ENCODE data around the gene EPHA2. TPM values are rescaled to one million over a fixed set of nuclear protein-coding genes. Genes with fewer than 3 reads are reported as not detected.

EPHA2 gene
- total and polyA plus RNA-seq, 9 donors, result 3.3 to 9.8 (median 6.9) TPM

DNA sequence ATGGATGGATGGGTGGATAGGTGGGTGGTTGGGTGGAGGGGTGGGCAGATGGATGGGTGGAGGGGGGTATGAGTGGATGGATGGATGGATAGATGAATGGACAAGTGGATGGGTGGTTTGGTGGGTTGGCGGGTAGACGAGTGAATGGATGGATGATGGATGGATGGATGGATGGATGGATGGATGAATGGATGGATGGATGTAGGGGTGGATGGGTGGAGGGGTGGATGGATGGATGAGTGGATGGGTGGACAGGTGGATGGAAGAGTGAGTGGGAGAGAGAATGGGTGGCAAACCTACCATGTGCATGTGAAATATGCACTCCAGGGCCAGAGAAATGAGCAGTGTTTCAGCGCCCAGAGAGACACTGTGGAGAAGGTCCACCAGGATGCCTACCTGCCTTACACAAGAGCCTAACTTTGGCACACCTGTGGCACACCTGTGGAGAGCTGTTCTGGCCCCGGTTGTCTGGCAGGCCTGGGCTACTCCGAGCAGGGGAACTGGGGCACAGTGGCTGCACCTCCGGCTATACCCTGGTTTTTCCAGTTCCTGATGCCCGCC, 12.8 kb downstream of the EPHA2 start:
- Histone ChIP-seq H3K4me3 (ENCODE audit: low read length) (no peak overlapping the region), H3K4me1 (ENCODE audit: control insufficient read depth, insufficient read depth, low read length) (peaks cover 60% of the 10 kb centered on the region), H3K27me3 (ENCODE audit: control insufficient read depth, insufficient read depth, low read length) (peaks cover 3% of the 10 kb centered on the region), H3K9me3 (replicated peaks; ENCODE audit: control insufficient read depth, low read depth, low read length) (no peaks in the 10 kb centered on the region), H3K36me3 (ENCODE audit: control insufficient read depth, insufficient read depth, low read length) (peaks cover 9% of the 10 kb centered on the region), H3K27ac (ENCODE audit: low read length) (no peak overlapping the region)
- no peak for DNase-seq
- 98% methylated on average over 6 of the region's 7 CpGs for WGBS (ENCODE audit: insufficient coverage)

DNA sequence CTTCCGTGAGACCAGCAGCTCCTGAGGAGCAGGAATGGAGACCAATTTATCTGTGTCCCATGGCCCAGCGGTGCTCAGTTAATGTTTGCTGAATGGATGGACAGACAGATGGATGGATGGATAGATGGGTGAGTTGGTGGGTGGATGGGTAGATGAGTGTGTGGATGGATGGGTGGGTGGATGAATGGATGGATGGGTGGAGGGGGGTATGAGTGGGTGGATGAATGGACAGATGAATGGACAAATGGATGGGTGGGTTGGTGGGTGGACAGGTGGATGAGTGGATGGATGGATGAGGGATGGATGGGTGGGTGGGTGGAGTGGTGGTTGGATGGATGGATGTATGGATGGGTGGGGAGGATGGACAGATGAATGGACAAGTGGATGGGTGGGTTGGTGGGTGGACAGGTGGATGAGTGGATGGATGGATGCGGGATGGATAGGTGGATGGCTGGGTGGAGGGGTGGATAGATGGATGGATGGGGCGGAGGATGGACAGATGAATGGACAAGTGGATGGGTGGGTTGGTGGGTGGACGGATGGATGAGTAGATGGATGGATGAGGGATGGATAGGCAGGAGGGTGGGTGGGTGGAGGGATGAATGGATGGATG, 13.4 kb downstream of the EPHA2 start:
- Histone ChIP-seq H3K27ac (ENCODE audit: low read length) (no peak overlapping the region), H3K9me3 (replicated peaks; ENCODE audit: control insufficient read depth, low read depth, low read length) (no peaks in the 10 kb centered on the region), H3K4me1 (ENCODE audit: control insufficient read depth, insufficient read depth, low read length) (peaks cover 57% of the 10 kb centered on the region), H3K27me3 (ENCODE audit: control insufficient read depth, insufficient read depth, low read length) (peaks cover 3% of the 10 kb centered on the region), H3K4me3 (ENCODE audit: low read length) (no peak overlapping the region), H3K36me3 (ENCODE audit: control insufficient read depth, insufficient read depth, low read length) (peaks cover 11% of the 10 kb centered on the region)
- WGBS (ENCODE audit: insufficient coverage), result 93% methylated on average over 5 of the region's 5 CpGs
- no peak for DNase-seq

DNA sequence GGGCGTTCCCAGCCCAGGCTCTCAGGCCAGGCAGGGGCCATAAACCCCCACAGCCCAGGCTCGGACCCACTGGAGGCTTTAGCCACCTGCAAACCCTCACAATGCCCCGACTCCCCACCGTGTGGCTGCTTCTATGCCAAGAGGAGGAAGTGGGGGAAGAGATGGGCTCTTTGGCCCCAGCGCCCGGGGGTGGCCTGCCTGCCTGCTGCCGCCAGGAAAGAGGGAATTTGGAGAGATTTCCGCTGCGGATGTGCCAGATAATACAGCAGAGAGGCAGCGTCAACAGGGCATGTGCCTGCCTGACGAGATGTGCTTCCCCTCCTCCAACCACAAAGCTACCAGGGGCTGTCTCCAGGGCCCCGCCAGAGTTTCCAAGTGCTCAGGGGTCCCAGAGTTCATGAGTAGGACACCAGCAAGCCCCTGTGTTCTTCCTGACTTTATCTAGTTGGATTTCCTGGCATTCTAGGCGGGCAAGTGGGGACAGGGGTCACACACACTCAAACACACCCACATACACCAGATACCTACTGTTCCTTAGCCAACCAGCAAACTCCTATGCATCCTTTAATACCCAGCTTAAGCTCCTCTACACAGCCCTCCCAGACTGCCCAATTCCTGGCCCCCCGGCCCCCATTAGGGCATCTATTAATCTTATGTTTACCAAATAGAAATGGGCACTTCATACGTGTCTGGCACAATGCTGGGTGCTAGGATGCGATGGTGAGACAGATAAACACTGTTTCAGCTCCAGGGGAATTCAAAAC, 14.1 kb downstream of the EPHA2 start:
- Histone ChIP-seq H3K4me1 (ENCODE audit: control insufficient read depth, insufficient read depth, low read length) (peaks cover 50% of the 10 kb centered on the region), H3K4me3 (ENCODE audit: low read length) (no peak overlapping the region), H3K27me3 (ENCODE audit: control insufficient read depth, insufficient read depth, low read length) (peaks cover 3% of the 10 kb centered on the region), H3K27ac (ENCODE audit: low read length) (peak overlapping the region; percentile 62), H3K36me3 (ENCODE audit: control insufficient read depth, insufficient read depth, low read length) (peaks cover 11% of the 10 kb centered on the region), H3K9me3 (replicated peaks; ENCODE audit: control insufficient read depth, low read depth, low read length) (no peaks in the 10 kb centered on the region)
- WGBS (ENCODE audit: insufficient coverage), result 41% methylated on average over 12 of the region's 16 CpGs
- DNase-seq, result peak; percentile 75

DNA sequence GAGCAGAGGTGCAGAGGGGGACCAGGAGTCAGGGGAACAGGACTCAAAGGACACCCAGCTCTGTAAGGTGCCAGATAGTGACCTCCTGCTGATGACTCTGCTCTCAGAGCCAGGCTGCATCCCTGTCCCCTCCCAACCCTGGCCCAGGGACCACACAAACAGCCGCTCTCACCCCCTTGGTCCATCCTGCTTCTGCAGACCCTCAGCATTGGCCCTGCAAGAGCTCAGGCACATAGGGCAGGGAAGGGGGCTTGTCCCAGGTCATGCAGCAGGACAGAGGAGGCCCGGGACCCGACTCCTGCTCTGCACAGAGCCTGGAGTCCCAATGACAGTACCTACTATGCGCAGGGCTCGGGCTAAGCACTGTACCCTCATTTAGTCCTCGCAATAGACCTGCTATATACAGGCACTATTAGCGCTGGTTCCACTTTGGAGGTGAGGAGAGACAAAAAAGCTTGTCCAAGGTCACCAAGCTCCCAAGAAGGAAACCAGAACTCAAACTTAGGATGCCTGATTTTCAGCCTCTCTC, 15.7 kb downstream of the EPHA2 start:
- H3K27ac ChIP-seq (ENCODE audit: low read length), result no peak overlapping the region
- peaks cover 20% of the 10 kb centered on the region for H3K36me3 ChIP-seq (ENCODE audit: control insufficient read depth, insufficient read depth, low read length)

DNA sequence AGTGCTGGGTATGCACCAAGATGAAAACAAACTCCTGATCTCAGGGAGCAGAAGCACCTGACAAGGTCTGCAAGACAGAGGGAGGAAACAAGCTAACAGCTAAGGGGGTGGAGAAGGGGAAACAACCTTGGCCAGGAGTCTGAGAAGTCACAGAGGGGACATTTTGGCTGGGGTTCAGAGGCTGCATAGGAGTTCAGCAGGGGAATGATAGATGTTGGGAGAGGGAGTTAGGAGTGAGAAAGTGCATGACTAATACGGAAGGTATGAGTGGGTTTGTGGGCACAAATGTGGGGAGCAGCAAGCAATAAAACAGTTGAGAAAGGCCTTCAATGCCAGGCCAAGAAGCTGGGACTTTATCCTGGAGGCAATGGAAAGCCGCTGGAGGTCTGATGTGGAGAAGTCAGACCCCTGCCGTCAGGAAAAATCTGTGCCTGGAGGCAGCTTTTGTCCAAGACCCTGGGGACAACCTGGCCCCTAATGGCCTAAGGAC, 16.4 kb downstream of the EPHA2 start:
- no peaks in the 10 kb centered on the region for H3K9me3 ChIP-seq (replicated peaks; ENCODE audit: control insufficient read depth, low read depth, low read length)
- H3K36me3 ChIP-seq (ENCODE audit: control insufficient read depth, insufficient read depth, low read length), result peaks cover 25% of the 10 kb centered on the region
- no peak for DNase-seq
- no peak overlapping the region for H3K27ac ChIP-seq (ENCODE audit: low read length)
- no peaks in the 10 kb centered on the region for H3K27me3 ChIP-seq (ENCODE audit: control insufficient read depth, insufficient read depth, low read length)
- no peak overlapping the region for H3K4me3 ChIP-seq (ENCODE audit: low read length)
- 50% methylated on average over 1 of the region's 3 CpGs for WGBS (ENCODE audit: insufficient coverage)
- peaks cover 28% of the 10 kb centered on the region for H3K4me1 ChIP-seq (ENCODE audit: control insufficient read depth, insufficient read depth, low read length)

More for the DNA sequence above, 15.7 kb downstream of the EPHA2 start:
- DNase-seq, result no peak
- Histone ChIP-seq H3K4me1 (ENCODE audit: control insufficient read depth, insufficient read depth, low read length) (peaks cover 34% of the 10 kb centered on the region), H3K9me3 (replicated peaks; ENCODE audit: control insufficient read depth, low read depth, low read length) (no peaks in the 10 kb centered on the region), H3K27me3 (ENCODE audit: control insufficient read depth, insufficient read depth, low read length) (no peaks in the 10 kb centered on the region), H3K4me3 (ENCODE audit: low read length) (no peak overlapping the region)
- WGBS (ENCODE audit: insufficient coverage), result 100% methylated on average over 3 of the region's 7 CpGs

DNA sequence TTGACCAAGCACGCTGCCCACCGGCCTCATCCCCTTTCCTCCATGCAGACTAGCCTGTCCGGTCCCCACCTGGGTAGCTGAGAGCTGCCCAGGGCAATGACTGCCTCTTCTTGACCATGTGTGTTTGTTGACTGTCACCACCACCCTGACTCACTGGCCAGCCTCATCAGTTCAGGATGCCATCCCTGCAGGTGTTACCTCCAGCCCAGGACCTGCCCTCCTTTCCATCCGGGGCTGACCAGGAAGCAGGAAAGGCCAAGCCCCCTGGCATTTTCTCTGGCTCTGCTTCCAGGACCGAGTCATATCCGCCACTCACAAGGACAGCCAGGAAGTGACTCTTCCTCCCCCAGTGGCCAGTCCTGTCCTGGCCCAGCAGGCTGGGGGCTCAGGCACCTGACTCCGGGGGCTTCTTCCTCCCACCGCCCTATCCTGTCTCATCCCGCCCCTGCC, 17.1 kb downstream of the EPHA2 start:
- H3K36me3 ChIP-seq (ENCODE audit: control insufficient read depth, insufficient read depth, low read length), result peaks cover 27% of the 10 kb centered on the region

DNA sequence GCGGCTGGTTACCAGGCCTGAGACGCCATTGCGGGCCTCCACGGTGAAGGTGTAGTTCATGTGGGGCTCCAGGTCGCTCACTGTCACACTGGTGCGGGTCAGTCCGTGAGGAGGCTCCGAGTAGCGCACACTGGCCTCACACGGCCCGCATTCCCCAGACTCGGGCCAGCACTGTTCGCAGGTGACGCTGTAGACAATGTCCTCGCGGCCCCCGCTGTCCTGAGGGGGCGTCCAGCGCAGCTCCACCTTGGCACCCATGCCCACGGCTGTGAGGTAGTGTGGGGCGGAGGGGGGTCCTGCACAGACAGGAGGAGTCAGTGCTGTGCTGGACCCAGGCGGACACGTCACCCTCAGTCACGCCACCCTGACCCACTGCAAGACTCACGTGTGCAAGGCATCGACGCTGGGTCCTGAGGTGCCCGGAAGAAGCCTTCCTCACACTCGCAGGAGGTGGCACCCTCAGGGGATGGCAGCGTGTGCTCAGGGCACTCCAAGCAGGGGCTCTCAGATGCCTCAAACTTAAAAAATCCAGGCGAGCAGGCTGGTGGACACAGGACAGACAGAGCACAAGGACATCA, 17.9 kb downstream of the EPHA2 start:
- no peak overlapping the region for H3K27ac ChIP-seq (ENCODE audit: low read length)
- H3K27me3 ChIP-seq (ENCODE audit: control insufficient read depth, insufficient read depth, low read length), result no peaks in the 10 kb centered on the region
- peaks cover 28% of the 10 kb centered on the region for H3K36me3 ChIP-seq (ENCODE audit: control insufficient read depth, insufficient read depth, low read length)
- H3K4me3 ChIP-seq (ENCODE audit: low read length), result no peak overlapping the region
- peaks cover 34% of the 10 kb centered on the region for H3K4me1 ChIP-seq (ENCODE audit: control insufficient read depth, insufficient read depth, low read length)
- 91% methylated on average over 29 of the region's 31 CpGs for WGBS (ENCODE audit: insufficient coverage)
- no peaks in the 10 kb centered on the region for H3K9me3 ChIP-seq (replicated peaks; ENCODE audit: control insufficient read depth, low read depth, low read length)
- DNase-seq, result no peak

More for the DNA sequence above, 17.1 kb downstream of the EPHA2 start:
- H3K9me3 ChIP-seq (replicated peaks; ENCODE audit: control insufficient read depth, low read depth, low read length), result no peaks in the 10 kb centered on the region
- no peak for DNase-seq
- 70% methylated on average over 7 of the region's 9 CpGs for WGBS (ENCODE audit: insufficient coverage)
- H3K27me3 ChIP-seq (ENCODE audit: control insufficient read depth, insufficient read depth, low read length), result no peaks in the 10 kb centered on the region
- H3K4me1 ChIP-seq (ENCODE audit: control insufficient read depth, insufficient read depth, low read length), result peaks cover 31% of the 10 kb centered on the region
- peak overlapping the region; percentile 5 for H3K27ac ChIP-seq (ENCODE audit: low read length)
- H3K4me3 ChIP-seq (ENCODE audit: low read length), result no peak overlapping the region

DNA sequence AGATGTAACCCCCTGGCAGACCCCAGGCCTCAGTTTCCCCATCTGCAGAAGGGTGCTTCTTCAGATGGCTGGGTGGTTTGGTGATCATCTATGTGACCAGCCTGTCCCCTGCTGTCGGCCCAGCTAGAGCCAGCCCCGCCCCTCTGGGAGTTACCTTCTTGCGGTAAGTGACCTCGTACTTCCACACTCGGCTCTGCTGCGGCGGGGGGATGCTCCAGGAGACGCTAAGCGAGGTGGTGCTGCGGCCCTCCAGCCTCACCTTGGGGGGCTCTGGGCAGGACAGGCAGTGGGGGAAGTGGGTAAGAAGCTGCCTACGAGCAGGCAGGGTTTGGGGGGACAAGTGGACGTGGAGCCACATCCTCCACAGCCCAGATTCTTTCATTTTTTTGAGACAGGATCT, 20.4 kb downstream of the EPHA2 start:
- Histone ChIP-seq H3K36me3 (ENCODE audit: control insufficient read depth, insufficient read depth, low read length) (peaks cover 43% of the 10 kb centered on the region), H3K9me3 (replicated peaks; ENCODE audit: control insufficient read depth, low read depth, low read length) (no peaks in the 10 kb centered on the region), H3K27me3 (ENCODE audit: control insufficient read depth, insufficient read depth, low read length) (no peaks in the 10 kb centered on the region), H3K4me1 (ENCODE audit: control insufficient read depth, insufficient read depth, low read length) (peaks cover 17% of the 10 kb centered on the region), H3K27ac (ENCODE audit: low read length) (no peak overlapping the region), H3K4me3 (ENCODE audit: low read length) (no peak overlapping the region)
- DNase-seq, result no peak
- WGBS (ENCODE audit: insufficient coverage), result 69% methylated on average over 5 of the region's 12 CpGs

DNA sequence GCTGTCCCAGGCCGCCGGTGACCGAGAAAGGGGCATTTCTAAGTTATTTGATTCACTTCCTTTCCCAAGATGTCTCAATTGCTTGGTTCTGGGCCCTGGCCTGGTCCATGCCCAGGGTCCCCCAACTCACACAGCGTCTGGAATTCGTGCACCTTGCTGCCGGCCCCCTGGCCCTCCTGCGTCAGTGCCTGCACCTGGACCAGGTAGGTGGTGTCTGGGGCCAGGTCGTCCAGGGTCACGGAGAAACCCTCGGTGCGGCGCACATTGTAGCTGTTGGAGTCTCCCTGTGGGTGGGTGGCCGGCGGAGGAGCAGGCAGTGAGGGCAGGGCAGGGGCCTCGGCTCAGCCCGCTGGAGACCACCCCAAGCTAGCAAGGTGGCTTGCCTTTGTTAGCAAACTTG, 21.0 kb downstream of the EPHA2 start:
- Histone ChIP-seq H3K9me3 (replicated peaks; ENCODE audit: control insufficient read depth, low read depth, low read length) (no peaks in the 10 kb centered on the region), H3K27ac (ENCODE audit: low read length) (no peak overlapping the region), H3K4me3 (ENCODE audit: low read length) (no peak overlapping the region), H3K27me3 (ENCODE audit: control insufficient read depth, insufficient read depth, low read length) (no peaks in the 10 kb centered on the region), H3K36me3 (ENCODE audit: control insufficient read depth, insufficient read depth, low read length) (peaks cover 43% of the 10 kb centered on the region), H3K4me1 (ENCODE audit: control insufficient read depth, insufficient read depth, low read length) (peaks cover 12% of the 10 kb centered on the region)
- 89% methylated on average over 16 of the region's 16 CpGs for WGBS (ENCODE audit: insufficient coverage)
- DNase-seq, result no peak
